HUES48 (cell line): Measurements from ENCODE around the gene RWDD4.

ENCODE experiments used
- H3K27ac ChIP-seq: one replicate; pipeline ENCODE4 v1.7.0; 2013; ENCODE audit warnings: low read depth, low read length, inconsistent platforms
- H3K27me3 ChIP-seq: 2 replicates; pipeline ENCODE4 v1.6.1; 2013; ENCODE audit warnings: mild to moderate bottlenecking, low read length; ENCODE audit not compliant: control insufficient read depth, insufficient read depth
- H3K36me3 ChIP-seq: 2 replicates; pipeline ENCODE4 v1.6.1; 2013; ENCODE audit warnings: low read length; ENCODE audit not compliant: control insufficient read depth, insufficient read depth
- H3K4me1 ChIP-seq: 2 replicates; pipeline ENCODE4 v1.6.1; 2013; ENCODE audit warnings: mild to moderate bottlenecking, low read length; ENCODE audit not compliant: control insufficient read depth, insufficient read depth
- H3K4me3 ChIP-seq: 2 replicates; pipeline ENCODE4 v1.5.1; 2013; ENCODE audit warnings: mild to moderate bottlenecking, low read depth, low read length
- H3K9ac ChIP-seq: 2 replicates; pipeline ENCODE4 v1.6.1; 2013; ENCODE audit warnings: mild to moderate bottlenecking, low read depth, low read length, moderate library complexity
- H3K9me3 ChIP-seq: 2 replicates; pipeline ENCODE4 v1.6.1; 2013; ENCODE audit warnings: low read length; ENCODE audit not compliant: control insufficient read depth, insufficient read depth

RWDD4 gene

DNA sequence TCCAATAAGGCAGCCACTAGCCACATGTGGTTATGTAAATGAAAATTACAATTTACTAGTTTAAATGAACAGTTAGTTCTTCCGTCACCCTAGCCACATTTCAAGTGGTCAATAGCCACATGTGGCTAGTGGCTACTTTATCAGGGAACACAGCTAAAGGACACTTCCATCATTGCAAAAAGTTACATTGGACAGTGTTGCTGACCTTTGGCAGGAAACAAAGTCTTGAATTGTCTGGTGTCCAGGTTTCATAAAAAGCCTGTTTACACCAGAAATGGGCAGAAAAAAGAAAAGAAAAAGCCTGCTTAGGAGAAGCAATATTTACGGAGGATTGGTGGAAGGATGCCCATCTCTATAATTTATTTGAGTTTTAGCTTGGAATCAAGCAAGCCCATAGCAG, 38.6 kb downstream of the RWDD4 start:
- H3K4me3 ChIP-seq = no peak overlapping the region
- H3K9me3 ChIP-seq = no peaks in the 10 kb centered on the region
- no peaks in the 10 kb centered on the region for H3K36me3 ChIP-seq
- H3K9ac ChIP-seq = no peak overlapping the region
- H3K27ac ChIP-seq = no peak overlapping the region
- no peaks in the 10 kb centered on the region for H3K4me1 ChIP-seq
- H3K27me3 ChIP-seq = no peaks in the 10 kb centered on the region

DNA sequence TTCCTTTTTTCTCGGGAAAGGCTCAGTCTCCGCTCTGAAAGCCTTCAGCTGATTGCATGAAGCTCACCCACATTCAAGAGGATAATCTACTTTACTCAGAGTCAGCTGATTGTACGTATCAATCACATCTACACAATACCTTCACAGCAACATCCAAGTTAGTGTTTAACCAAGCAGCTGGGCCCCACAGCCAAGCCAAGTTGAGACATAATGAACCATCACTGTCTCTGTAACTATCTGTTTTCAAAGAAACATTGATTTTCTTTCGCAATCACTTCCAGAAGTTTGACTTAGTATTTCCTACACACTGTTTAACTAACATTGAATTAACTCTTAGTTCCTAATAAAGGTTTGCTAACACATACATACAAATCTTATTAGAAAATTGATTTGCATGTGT, 40.3 kb downstream of the RWDD4 start:
- Histone ChIP-seq H3K27ac (peak overlapping the region; percentile 54), H3K9ac (no peak overlapping the region)

DNA sequence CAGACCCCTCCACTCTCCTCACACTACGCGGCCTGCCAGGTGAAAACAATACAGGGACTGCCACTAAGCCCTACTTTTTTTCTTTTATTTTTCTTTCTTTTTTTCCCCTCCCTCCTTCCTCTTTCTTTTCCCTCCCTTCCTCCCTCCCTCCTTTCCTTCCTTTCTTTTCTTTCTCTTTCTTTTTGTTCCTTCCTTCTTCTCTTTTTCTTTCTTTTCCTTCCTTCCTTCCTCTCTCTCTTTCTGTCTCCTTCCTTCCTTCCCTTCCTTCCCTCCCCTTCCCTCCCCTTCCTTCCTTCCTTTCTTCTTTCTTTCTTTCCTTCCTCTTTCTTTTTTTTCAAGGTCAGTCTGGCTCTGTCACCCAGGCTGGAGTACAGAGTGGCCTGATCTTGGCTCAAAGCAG, 41.9 kb downstream of the RWDD4 start:
- no peaks in the 10 kb centered on the region for H3K4me1 ChIP-seq
- H3K36me3 ChIP-seq = no peaks in the 10 kb centered on the region
- no peak overlapping the region for H3K9ac ChIP-seq
- H3K27me3 ChIP-seq = no peaks in the 10 kb centered on the region
- no peak overlapping the region for H3K27ac ChIP-seq
- no peak overlapping the region for H3K4me3 ChIP-seq
- no peaks in the 10 kb centered on the region for H3K9me3 ChIP-seq

More for the DNA sequence above, 40.3 kb downstream of the RWDD4 start:
- Histone ChIP-seq H3K36me3 (no peaks in the 10 kb centered on the region), H3K4me1 (no peaks in the 10 kb centered on the region), H3K9me3 (no peaks in the 10 kb centered on the region), H3K27me3 (no peaks in the 10 kb centered on the region), H3K4me3 (no peak overlapping the region)

DNA sequence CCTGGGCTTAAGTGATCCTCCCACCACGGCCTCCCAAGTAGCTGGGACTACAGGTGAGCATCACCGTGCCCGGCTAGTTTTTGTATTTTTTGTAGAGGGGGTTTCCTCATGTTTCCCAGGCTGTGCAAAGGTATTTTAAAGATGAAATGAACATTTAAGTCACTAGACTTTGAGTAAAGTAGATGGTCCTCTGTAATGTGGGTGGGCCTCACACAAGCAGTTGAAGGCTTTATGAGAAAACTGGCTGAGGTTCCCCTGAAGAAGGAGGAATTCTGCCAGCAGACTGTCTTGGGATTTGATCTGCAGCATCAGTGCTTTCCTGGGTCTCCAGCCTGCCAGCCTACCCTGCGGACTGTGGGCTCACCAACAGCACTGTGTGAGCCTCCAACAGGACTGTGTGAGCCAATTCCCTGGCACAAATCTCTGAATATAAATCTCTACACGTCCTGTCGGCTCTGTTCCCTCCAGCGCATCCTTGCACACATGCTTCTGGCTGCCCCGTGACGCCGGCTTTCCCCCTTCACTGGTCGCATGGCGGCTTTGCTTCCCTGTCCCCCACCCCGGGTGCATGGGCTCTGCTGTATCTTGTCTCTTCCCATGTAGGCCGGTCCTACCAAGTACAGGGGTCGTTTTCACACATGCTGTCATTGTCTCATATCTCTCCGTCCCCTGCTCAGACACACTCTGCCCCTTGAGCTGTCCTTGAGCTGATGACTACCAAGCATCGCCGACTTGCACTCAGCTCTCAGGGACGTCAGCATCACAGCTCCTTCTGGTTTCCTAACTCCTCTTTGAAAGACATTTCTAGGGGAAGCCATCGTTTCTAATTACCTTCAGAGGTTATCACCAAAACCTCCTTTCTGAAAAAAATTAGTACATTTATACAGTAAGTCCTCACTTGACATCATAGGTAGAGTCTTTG, 46.4 kb downstream of the RWDD4 start:
- Histone ChIP-seq H3K27ac (no peak overlapping the region), H3K4me3 (no peak overlapping the region), H3K9me3 (no peaks in the 10 kb centered on the region), H3K9ac (no peak overlapping the region), H3K36me3 (no peaks in the 10 kb centered on the region), H3K4me1 (no peaks in the 10 kb centered on the region), H3K27me3 (no peaks in the 10 kb centered on the region)

DNA sequence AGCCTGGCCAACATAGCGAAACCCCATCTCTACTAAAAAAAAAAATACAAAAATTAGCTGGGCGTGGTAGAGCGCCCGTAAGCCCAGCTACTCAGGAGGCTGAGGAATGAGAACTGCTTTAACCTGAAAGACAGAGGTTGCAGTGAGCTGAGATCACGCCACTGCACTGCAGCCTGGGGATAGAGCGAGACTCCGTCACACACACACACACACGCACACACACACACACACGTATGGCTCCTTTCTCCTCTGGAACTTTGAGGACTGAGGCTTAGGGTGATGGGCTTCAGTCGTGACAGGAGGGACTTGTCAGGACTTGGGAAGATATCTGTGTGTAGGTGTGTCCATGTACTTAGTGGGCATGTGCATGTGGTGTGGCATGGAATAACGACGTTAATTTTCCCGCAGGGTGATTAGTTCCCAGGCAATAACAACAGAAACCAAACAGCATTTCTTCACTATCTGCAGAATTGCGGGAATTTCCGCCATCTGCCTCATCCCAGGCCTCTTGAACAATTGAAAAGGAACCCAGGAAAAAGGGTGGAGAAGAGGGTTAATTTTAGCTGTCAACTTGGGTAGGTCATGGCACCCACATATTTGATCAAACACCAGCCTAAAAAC, 47.7 kb downstream of the RWDD4 start:
- H3K36me3 ChIP-seq = no peaks in the 10 kb centered on the region
- no peak overlapping the region for H3K9ac ChIP-seq
- no peaks in the 10 kb centered on the region for H3K27me3 ChIP-seq
- H3K4me1 ChIP-seq = no peaks in the 10 kb centered on the region
- no peak overlapping the region for H3K4me3 ChIP-seq
- H3K27ac ChIP-seq = no peak overlapping the region
- no peaks in the 10 kb centered on the region for H3K9me3 ChIP-seq

DNA sequence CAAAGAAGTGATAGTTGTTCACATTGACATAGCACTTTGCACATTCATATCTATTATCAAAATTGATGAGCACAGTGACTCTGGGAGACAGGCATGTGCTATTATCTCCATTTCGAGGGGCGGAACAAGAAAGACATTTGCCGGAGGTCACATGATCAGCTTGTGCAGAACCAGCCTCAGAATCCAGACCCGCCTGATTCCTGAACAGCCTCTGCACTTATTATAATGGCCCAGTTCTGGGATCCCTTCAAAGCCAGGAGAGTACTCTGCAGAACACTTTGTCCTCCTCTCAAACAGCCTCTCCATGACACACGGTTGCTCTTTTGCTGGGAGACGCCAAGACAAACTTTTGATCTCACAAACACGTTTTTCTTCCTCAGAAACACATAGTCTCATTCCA, 48.4 kb downstream of the RWDD4 start:
- no peaks in the 10 kb centered on the region for H3K36me3 ChIP-seq
- no peaks in the 10 kb centered on the region for H3K4me1 ChIP-seq
- no peak overlapping the region for H3K4me3 ChIP-seq
- H3K9ac ChIP-seq = no peak overlapping the region
- no peaks in the 10 kb centered on the region for H3K9me3 ChIP-seq
- no peaks in the 10 kb centered on the region for H3K27me3 ChIP-seq
- H3K27ac ChIP-seq = no peak overlapping the region

DNA sequence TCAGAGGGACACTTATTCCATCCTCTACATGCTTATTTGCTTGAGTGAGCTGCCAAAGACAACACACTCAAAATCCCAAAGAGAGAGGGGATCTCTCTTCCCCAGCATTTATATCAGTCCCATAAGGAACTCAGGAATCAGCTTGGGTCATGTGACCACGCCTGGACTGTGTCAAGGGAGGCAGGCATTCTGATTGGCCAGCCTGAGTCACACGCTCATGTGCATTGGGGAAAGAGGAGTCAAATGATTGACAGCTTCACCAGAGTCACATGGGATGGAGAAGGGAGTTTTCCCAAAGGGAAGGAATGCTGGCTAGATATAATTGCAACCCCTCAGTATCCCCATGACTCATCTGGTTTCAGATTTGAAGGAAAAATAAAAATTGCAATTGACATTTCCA, 49.0 kb downstream of the RWDD4 start:
- Histone ChIP-seq H3K27me3 (no peaks in the 10 kb centered on the region), H3K9ac (no peak overlapping the region), H3K4me3 (no peak overlapping the region)

DNA sequence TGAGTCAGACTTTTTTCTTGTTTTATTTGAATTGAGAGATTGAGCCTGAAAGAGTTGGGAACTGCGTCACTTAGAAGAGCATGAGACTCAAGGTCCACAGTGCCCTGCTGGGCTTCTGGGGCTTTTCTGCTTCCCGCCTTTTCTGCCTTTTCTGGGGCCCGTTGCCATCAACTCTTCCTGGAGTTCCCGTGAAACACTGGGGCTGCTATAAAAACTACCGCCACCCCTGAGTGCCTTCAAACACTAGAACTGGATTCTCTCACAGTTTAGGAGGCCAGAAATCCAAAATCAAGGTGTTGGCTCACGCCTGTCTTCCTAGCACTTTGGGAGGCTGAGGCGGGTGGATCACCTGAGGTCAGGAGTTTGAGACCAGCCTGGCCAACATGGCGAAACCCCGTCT, 49.8 kb downstream of the RWDD4 start:
- no peaks in the 10 kb centered on the region for H3K9me3 ChIP-seq
- H3K27me3 ChIP-seq = no peaks in the 10 kb centered on the region

More for the DNA sequence above, 49.0 kb downstream of the RWDD4 start:
- Histone ChIP-seq H3K27ac (no peak overlapping the region), H3K4me1 (no peaks in the 10 kb centered on the region), H3K36me3 (no peaks in the 10 kb centered on the region), H3K9me3 (no peaks in the 10 kb centered on the region)

DNA sequence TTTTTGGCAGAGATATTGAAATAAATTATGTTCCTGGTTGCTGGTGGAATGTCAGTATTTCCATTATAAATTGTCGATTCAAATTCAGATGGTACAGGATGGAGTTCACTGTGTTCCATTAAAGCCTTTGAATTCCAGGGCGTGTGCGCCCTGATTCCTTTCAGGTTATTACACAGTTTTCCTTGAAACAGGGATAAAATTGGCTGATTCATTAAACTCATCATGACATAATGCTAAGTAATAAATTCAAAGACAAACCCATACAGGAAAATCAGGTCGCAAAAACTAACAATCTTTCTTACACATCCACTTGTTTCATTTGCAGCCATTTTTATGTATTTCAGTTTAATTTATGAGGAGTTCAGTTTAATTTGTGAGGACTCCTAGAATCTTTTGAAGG, 51.1 kb downstream of the RWDD4 start:
- H3K36me3 ChIP-seq = no peaks in the 10 kb centered on the region
- no peak overlapping the region for H3K9ac ChIP-seq
- H3K4me3 ChIP-seq = no peak overlapping the region
- H3K4me1 ChIP-seq = no peaks in the 10 kb centered on the region
- no peaks in the 10 kb centered on the region for H3K27me3 ChIP-seq
- H3K27ac ChIP-seq = no peak overlapping the region
- H3K9me3 ChIP-seq = no peaks in the 10 kb centered on the region

More for the DNA sequence above, 49.8 kb downstream of the RWDD4 start:
- Histone ChIP-seq H3K9ac (no peak overlapping the region), H3K4me3 (no peak overlapping the region), H3K27ac (no peak overlapping the region), H3K36me3 (no peaks in the 10 kb centered on the region), H3K4me1 (no peaks in the 10 kb centered on the region)

DNA sequence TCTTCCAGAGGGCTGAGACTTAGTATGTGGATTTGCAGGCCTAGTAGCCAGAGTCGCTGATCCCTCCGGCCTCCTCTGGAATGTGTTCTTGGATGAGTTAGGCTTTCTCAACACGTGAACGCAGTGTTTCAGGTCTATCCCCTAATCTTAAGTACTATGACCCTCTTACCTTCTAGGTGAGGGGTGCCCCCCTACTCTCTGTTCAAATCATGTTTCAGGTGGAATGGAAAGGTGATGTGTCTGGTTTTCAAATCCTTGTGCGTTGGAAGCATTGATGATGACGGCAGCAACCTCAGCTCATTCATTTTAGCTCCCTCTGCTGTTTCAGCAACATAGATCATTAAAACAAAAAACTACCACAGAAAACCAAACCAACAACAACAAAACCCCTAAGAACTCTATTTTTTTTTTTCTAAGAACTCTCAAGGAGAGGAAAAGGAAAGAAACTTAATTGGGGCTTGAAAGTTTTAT, 56.4 kb downstream of the RWDD4 start:
- Histone ChIP-seq H3K4me3 (no peak overlapping the region), H3K4me1 (no peaks in the 10 kb centered on the region), H3K36me3 (no peaks in the 10 kb centered on the region), H3K9ac (no peak overlapping the region), H3K27ac (no peak overlapping the region), H3K9me3 (no peaks in the 10 kb centered on the region), H3K27me3 (no peaks in the 10 kb centered on the region)

DNA sequence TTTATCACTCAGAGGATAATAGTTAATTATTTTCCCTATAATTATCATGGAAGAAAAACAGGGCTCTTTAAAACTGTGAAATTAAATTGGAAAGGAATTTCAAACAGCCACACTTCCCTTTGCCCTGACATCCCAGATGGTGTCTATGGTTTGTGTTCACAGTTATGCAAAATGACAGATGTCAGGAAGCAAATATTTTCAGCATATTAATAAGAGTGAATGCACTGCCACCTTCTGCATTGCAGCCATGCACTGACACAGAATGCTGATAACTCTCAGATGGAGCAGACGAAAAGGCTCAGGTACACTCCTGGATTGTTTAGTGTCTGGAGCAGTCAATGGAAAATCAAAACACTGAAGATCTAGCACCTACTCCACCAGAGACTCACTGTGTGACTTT, 57.6 kb downstream of the RWDD4 start:
- no peak overlapping the region for H3K27ac ChIP-seq
- no peaks in the 10 kb centered on the region for H3K4me1 ChIP-seq
- no peaks in the 10 kb centered on the region for H3K9me3 ChIP-seq
- H3K9ac ChIP-seq = no peak overlapping the region
- H3K4me3 ChIP-seq = no peak overlapping the region
- no peaks in the 10 kb centered on the region for H3K27me3 ChIP-seq
- no peaks in the 10 kb centered on the region for H3K36me3 ChIP-seq
